ENCODE results near the gene PHYKPL. TPM values are rescaled to one million over a fixed set of nuclear protein-coding genes. Genes with fewer than 3 reads are reported as not detected.

Gene PHYKPL
- total RNA-seq, 1 experiment from 2014 or later: 48.8 TPM

GRCh38 chr5:178180141-178180863 is 52.3 kb downstream of the PHYKPL start:
- Histone ChIP-seq H4K91ac (ENCODE audit: insufficient read length, low read depth, low read length) (no peak overlapping the region), H3T11ph (ENCODE audit: low read length) (no peak overlapping the region), H2BK5ac (ENCODE audit: insufficient read length, low read length) (peak overlapping the region; percentile 15), H3K4me1 (ENCODE audit: insufficient read depth, low read length) (peaks cover 6% of the 10 kb centered on the region; the same call in 1 of the 2 replicates), H3K14ac (ENCODE audit: insufficient read depth, low read length) (peak overlapping the region; percentile 85; the same call in 1 of the 2 replicates), H3K56ac (ENCODE audit: insufficient read length, low read depth, low read length) (peak overlapping the region; percentile 26), H3K23ac (ENCODE audit: insufficient read length, low read depth, low read length) (no peak overlapping the region), H4K20me1 (ENCODE audit: control insufficient read depth, insufficient read depth, insufficient read length) (peaks cover 3% of the 10 kb centered on the region), H4K5ac (ENCODE audit: insufficient read length, low read depth, low read length) (peak overlapping the region; percentile 30), H2BK12ac (ENCODE audit: insufficient read length, low read depth, low read length) (no peak overlapping the region), H2AFZ (ENCODE audit: low read length) (no peak overlapping the region), H2BK15ac (ENCODE audit: low read depth, low read length) (no peak overlapping the region), H3K23me2 (ENCODE audit: insufficient read length, low read depth, low read length, poor library complexity, severe bottlenecking) (no peaks in the 10 kb centered on the region), H4K8ac (replicated peaks; ENCODE audit: insufficient read length, low read depth, low read length) (no peak overlapping the region), H3K79me1 (ENCODE audit: insufficient read depth, low read depth, low read length, poor library complexity, severe bottlenecking) (no peaks in the 10 kb centered on the region), H3K18ac (ENCODE audit: insufficient read length, low read depth, low read length) (peak overlapping the region; percentile 96), H3K4me2 (ENCODE audit: insufficient read depth, insufficient read length, low read length) (peak overlapping the region; percentile 56), H3K27me3 (ENCODE audit: insufficient read depth, low read length) (no peaks in the 10 kb centered on the region), H3K79me2 (ENCODE audit: insufficient read depth, low read length) (no peaks in the 10 kb centered on the region), H2BK20ac (ENCODE audit: low read depth, low read length, poor library complexity, severe bottlenecking) (no peak overlapping the region), H3K9ac (ENCODE audit: extremely low read depth, insufficient read length, low read length) (peak overlapping the region; percentile 48), H3K9me3 (ENCODE audit: control insufficient read depth, low read depth, low read length) (no peaks in the 10 kb centered on the region), H3K27ac (ENCODE audit: insufficient read length, low read depth, low read length) (peak overlapping the region; percentile 97), H2AK5ac (ENCODE audit: insufficient read length, low read length) (no peak overlapping the region), H3K4ac (ENCODE audit: low read depth, low read length) (no peak overlapping the region; the same call in 1 of the 2 replicates), H2BK120ac (ENCODE audit: low read depth, low read length, poor library complexity, severe bottlenecking) (peak overlapping the region; percentile 90)
- Mint-ChIP-seq H3K27ac (peak overlapping the region; percentile 98 to 100 (median 99)), H3K36me3 (ENCODE audit: insufficient read depth in 1 of 3, low read depth in 3 of 3) (peaks cover 0 to 9% (median 8%) of the 10 kb centered on the region in 3 experiments; a peak in 5 of 7 replicates), H3K27me3 (ENCODE audit: low read depth) (no peaks in the 10 kb centered on the region), H3K4me3 (peak overlapping the region; percentile 49 to 57), H3K4me1 (peaks cover 32 to 33% of the 10 kb centered on the region in 2 experiments), H3K9me3 (peaks cover 5 to 9% of the 10 kb centered on the region in 2 experiments)
- peak; percentile 96 for DNase-seq
- WGBS (ENCODE audit: extremely low coverage, insufficient read length, low lambda C conversion rate): no CpG with 5 or more reads among the region's 9 CpGs
- TF ChIP-seq, protein P1, sequence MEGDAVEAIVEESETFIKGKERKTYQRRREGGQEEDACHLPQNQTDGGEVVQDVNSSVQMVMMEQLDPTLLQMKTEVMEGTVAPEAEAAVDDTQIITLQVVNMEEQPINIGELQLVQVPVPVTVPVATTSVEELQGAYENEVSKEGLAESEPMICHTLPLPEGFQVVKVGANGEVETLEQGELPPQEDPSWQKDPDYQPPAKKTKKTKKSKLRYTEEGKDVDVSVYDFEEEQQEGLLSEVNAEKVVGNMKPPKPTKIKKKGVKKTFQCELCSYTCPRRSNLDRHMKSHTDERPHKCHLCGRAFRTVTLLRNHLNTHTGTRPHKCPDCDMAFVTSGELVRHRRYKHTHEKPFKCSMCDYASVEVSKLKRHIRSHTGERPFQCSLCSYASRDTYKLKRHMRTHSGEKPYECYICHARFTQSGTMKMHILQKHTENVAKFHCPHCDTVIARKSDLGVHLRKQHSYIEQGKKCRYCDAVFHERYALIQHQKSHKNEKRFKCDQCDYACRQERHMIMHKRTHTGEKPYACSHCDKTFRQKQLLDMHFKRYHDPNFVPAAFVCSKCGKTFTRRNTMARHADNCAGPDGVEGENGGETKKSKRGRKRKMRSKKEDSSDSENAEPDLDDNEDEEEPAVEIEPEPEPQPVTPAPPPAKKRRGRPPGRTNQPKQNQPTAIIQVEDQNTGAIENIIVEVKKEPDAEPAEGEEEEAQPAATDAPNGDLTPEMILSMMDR (conservative IDR thresholded peaks at IDR 0.05): peak; percentile 26; the same call in 1 of the 3 replicates
